Endothelial cell of coronary artery (primary cell): ENCODE measurements around the gene NOL7. TPM values are rescaled to one million over a fixed set of nuclear protein-coding genes. Genes with fewer than 3 reads are reported as not detected.

Source experiments
- total RNA-seq: library from RNA; depleted of rRNA; stranded (reverse); fragments of >200 nt; gene quantifications from 2 replicates; pipeline ENCODE4 v1.2.3, GENCODE V29; 2014

The NOL7 gene
- 74.3 and 77.1 TPM in 2 replicates for total RNA-seq

DNA sequence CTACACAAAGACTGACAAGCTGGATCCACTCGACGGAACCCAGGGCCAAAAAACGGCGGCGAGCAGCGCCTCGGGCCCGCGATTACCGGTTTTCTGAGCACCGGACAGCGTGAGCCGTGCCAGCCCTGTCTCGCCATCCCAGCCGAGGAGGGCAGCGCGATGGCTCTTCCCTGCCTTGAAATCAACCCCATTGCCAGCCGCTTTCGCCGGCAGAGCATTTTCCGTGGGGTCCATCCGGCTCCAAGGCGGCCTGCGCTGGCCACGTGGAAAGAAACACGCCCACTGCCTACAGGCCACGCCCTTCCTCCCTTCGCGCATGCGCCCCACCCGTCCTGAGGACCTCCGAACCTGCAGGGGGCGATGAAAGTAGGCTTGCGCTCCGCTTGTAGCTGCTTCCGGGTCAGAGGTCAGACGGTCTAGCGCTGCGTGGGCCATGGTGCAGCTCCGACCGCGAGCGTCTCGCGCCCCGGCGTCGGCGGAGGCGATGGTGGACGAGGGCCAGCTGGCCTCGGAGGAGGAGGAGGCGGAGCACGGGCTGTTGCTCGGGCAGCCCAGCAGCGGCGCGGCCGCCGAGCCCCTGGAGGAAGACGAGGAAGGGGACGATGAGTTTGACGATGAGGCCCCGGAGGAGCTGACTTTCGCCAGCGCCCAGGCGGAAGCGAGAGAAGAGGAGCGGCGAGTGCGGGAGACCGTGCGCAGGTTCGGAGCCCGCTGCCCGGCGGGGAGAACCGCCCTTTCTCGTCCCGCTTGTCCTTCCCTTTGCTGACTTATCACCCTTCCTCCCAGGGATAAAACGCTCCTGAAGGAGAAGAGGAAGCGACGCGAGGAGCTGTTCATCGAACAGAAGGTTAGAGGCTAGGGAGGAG, at the start of gene NOL7:
Gene NOL7, plus strand, starts transcription at position 410 of the 866 bp plus-strand sequence. Its CDS starts 24 bp downstream, at position 434.

DNA sequence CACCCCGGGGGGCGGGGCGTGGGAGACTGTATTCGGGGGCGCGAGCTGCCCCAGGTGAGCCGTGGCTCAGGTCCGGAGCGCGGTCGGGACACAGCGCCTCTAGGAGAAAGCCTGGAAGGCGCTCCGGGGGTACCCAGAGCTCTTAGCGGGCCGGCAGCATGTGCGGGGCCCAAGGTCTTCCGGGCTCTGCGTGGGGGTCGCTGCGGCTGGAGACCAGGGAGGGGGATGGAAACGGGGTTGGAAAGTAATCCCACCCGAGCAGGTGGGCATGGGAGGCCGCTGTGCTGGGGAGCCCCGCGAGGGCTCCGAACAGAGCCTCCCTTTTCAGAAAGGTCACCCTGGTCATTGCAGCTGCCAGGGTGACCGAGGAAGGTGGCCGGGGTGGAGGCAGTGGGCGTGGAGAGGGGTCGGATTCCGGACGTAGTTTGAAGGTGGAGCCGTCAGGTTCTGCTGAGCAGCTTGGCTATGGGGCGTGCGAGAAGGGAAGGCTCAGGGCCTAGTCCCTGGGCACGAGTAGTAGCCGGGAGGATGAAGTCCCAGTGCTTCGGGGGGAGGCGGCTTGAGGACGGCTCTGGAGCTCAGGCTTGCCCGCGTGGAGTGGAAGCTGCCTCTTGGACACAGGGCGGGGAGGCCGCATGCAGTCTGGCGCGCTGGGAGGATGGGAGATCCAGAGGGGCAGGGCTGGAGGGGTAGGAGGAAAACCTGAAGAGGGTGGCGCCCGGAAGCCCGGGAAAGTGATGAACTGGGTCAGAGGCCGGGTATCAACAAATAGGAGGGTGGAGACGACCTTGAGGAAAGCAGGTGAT, 40.4 kb upstream of the NOL7 start, which contains the start of gene SIRT5:
Gene SIRT5, plus strand, starts transcription at position 31 of the 806 bp plus-strand sequence. CDS start 9,510 bp downstream, outside the sequence.

Other genes starting within 250 kb of the NOL7 start
- 43.8 and 44.5 TPM in 2 replicates for gene GFOD1, start 127.7 kb upstream of the NOL7 start, total RNA-seq
- 8.1 and 8.8 TPM in 2 replicates for gene SIRT5, start 40.7 kb upstream of the NOL7 start, total RNA-seq
- gene RANBP9, start 96.5 kb downstream of the NOL7 start, total RNA-seq, result 20.4 and 22.9 TPM in 2 replicates
- gene MCUR1, start 199.2 kb downstream of the NOL7 start, total RNA-seq, result 5.3 and 5.9 TPM in 2 replicates